ENCODE data around the gene ABCA12.

- TF ChIP-seq CTCF (conservative IDR thresholded peaks at IDR 0.05; ENCODE audit: low read length) (no peak), EZH2phosphoT487 (IDR thresholded peaks at IDR 0.05; ENCODE audit: borderline replicate concordance) (no peak)
These were observed 49.7 kb upstream of the ABCA12 start for GRCh38 chr2:215188078-215188477.
